Astrocyte (in vitro differentiated cells and primary cell): ENCODE data around the gene DBX2.

Experiments used
- EZH2 ChIP-seq: IDR thresholded peaks from 2 replicates; pipeline ENCODE4 v1.6.1; 2012; ENCODE audit warnings: mild to moderate bottlenecking, low read length, inconsistent platforms; ENCODE audit not compliant: insufficient read depth
- TF ChIP-seq, protein P1 (sequence below): IDR thresholded peaks from 2 replicates; pipeline ENCODE4 v1.5.1; 2011; ENCODE audit warnings: low read depth, mild to moderate bottlenecking, inconsistent platforms, low read length, moderate library complexity; ENCODE audit not compliant: insufficient read depth

DNA sequence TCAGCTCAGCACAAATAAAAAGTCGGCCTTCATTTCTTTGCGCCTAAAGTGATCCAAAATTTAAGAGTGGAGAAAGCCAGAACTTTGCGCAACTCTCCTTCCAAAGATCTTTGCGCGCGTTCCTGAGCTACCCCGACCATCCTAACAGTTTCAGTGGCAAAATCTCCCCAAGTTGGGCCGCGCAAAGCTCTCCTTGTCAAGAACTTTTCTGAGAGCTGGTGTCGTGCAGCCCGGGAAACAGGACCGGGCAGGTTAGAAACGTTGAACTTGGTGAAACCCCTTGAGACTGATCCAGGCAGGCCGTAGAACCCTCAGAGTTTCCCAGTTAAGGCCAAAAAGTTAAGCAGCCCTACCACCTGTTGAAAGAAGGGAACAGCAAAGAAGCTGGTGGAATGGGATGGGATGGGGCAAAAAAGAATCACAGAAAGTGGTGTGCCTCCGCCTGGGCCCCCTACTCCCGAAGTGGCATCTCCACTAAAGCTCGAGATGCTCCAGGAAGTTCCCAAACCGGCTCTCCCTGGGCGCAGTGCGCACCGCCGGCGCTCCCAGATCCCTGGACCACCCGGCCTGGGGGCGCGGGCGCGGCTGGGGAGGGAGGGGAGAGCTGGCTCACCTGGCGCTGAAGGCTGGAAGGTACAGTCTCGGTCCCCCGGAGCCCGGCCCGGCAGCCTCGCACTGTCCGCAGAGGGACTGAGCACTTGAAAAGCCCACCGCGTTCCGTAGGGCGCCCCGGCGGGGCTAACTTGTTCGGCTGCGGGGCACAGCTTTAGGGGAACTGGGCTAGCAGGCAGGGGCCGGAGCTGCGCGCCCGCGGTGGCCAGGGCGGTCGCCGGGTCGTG is 768 bp downstream of the DBX2 start:
- TF ChIP-seq, protein P1, sequence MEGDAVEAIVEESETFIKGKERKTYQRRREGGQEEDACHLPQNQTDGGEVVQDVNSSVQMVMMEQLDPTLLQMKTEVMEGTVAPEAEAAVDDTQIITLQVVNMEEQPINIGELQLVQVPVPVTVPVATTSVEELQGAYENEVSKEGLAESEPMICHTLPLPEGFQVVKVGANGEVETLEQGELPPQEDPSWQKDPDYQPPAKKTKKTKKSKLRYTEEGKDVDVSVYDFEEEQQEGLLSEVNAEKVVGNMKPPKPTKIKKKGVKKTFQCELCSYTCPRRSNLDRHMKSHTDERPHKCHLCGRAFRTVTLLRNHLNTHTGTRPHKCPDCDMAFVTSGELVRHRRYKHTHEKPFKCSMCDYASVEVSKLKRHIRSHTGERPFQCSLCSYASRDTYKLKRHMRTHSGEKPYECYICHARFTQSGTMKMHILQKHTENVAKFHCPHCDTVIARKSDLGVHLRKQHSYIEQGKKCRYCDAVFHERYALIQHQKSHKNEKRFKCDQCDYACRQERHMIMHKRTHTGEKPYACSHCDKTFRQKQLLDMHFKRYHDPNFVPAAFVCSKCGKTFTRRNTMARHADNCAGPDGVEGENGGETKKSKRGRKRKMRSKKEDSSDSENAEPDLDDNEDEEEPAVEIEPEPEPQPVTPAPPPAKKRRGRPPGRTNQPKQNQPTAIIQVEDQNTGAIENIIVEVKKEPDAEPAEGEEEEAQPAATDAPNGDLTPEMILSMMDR = no peak
- TF ChIP-seq EZH2 = peak; percentile 58
